GM21360 (cell line): ENCODE results near the gene RAB11FIP4.

Source experiments
- ATAC-seq: cut with Tn5 transposase; IDR thresholded peaks from one replicate; pipeline ENCODE4 v1.9.1; 2021; ENCODE audit warnings: mild to moderate bottlenecking, moderate library complexity; ENCODE audit not compliant: unreplicated experiment

RAB11FIP4 gene

DNA sequence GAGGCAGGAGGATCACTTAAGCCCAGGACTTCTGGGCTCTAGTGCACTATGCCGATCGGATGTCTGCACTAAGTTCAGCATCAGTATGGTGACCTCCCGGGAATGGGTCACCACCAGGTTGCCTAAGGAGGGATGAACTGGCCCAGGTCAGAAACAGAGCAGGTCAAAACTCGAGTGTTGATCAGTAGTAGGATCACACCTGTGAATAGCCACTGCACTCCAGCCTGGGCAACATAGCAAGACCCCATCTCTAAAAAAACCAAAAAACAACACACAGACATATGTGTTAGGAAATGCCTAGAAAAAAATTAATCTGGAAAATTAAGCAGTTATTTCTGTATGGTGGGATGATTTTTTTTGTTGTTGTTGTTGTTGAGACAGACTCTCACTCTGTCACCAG, 127.0 kb downstream of the RAB11FIP4 start:
- ATAC-seq, result no peak

GRCh38 chr17:31521632-31522283, 130.3 kb downstream of the RAB11FIP4 start:
- no peak for ATAC-seq

- ATAC-seq, result no peak
Measured at GRCh38 chr17:31522284-31522931, 130.9 kb downstream of the RAB11FIP4 start.

DNA sequence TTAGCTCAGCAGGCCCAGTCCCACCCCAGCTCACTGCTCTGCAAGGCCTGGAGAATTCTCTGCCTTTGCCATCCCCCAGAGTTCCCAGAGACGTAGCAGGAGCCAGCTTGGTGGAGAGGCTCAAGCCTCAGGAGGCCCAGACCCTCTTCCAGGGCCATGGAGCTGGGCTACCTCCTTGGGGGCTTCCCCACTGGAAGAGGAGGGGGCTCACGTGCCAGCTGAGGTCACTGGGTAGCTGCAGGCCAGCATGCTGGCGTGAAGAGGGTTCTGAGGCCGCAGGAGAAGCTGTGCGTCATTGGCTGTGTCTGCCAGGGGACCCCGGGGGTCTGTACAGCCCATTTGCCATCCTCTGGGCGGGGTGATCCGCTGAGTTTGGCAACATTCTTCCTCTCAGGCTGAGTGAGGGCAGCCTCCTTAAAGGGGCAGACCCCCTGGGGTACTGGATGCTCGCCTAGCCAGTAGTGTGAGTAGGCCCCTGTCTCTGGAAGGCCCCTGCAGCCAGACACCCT, 131.6 kb downstream of the RAB11FIP4 start:
- no peak for ATAC-seq

GRCh38 chr17:31523862-31524730, 132.6 kb downstream of the RAB11FIP4 start:
- no peak for ATAC-seq

- ATAC-seq, result no peak
Measured at GRCh38 chr17:31524926-31525800, 133.7 kb downstream of the RAB11FIP4 start.

GRCh38 chr17:31525801-31526549, 134.5 kb downstream of the RAB11FIP4 start:
- ATAC-seq, result no peak

DNA sequence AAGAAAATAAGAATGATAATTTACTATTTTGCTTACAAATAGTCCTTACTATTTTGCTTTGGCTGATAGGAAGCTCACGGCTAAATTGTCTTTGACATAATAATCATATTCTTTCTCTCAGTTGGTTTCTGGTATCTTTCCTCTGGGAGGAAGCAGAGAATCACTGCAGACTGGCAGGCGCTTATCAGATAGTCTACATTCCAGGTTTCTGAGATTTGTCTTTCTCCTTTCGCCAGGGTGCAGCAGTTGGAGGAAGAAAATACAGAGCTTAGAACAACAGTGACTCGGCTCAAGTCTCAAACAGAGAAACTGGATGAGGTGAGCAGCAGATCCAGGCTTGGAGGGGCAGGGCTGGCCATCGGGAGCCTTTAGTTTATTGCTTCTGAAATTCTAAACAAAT, 136.1 kb downstream of the RAB11FIP4 start:
- no peak for ATAC-seq

DNA sequence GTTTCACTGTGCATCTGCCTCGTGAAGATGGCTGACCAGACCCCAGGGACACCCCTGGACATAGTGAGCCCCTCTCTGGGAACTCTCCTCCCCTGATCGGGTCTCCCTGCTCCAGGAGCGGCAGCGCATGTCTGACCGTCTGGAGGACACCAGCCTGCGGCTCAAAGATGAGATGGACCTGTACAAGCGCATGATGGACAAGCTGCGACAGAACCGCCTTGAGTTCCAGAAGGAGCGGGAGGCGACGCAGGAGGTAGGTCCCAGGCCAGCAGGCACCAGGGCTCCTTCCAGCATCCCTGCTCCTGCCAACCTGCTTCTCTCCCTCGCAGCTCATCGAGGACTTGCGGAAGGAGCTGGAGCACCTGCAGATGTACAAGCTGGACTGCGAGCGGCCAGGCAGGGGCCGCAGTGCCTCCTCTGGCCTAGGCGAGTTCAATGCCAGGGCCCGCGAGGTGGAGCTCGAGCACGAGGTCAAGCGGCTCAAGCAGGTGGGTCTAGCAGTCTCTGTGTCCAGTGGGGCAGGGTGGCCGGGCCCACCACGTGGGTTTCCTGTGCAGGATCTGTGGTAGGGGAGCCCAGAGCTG, 136.9 kb downstream of the RAB11FIP4 start:
- ATAC-seq, result no peak

GRCh38 chr17:31529841-31530251, 138.4 kb downstream of the RAB11FIP4 start:
- ATAC-seq, result no peak

GRCh38 chr17:31530391-31530985, 139.0 kb downstream of the RAB11FIP4 start:
- ATAC-seq, result no peak

DNA sequence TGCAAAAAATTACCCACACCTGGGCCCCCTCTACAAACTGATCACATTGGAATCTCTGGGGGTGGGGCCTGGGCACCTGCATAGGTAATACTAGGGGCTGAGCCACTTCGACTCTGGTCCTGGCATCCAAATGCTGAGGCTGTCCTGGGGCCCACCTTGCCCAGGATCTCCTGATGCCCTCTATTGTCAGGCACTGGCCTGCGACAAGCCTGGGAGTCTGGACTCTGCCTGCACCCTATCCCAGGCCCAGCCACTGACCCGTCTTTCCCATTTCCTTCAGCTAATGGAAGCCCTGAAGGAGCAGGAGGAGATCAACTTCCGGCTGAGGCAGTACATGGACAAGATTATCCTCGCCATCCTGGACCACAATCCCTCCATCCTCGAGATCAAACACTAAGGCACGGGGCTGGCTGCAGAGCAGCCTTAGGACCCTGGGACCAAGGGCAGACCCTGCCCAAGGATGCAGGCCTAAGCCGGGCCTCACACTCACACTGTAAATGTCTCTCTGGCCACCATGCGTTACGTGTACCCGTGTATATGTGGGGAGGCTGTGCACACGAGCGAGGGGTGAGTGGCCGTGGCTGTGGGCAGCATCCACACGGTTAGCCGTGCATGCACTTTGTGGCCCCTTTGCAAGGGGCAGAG, 140.0 kb downstream of the RAB11FIP4 start:
- ATAC-seq, result no peak

GRCh38 chr17:31532081-31532480, 140.6 kb downstream of the RAB11FIP4 start:
- no peak for ATAC-seq

- ATAC-seq, result no peak
Measured at GRCh38 chr17:31532526-31532925, 141.1 kb downstream of the RAB11FIP4 start.

GRCh38 chr17:31533546-31534155, 142.2 kb downstream of the RAB11FIP4 start:
- no peak for ATAC-seq

GRCh38 chr17:31534223-31534888, 142.9 kb downstream of the RAB11FIP4 start:
- no peak for ATAC-seq

- ATAC-seq, result peak; percentile 52
Measured at GRCh38 chr17:31535581-31535981, 144.1 kb downstream of the RAB11FIP4 start.

DNA sequence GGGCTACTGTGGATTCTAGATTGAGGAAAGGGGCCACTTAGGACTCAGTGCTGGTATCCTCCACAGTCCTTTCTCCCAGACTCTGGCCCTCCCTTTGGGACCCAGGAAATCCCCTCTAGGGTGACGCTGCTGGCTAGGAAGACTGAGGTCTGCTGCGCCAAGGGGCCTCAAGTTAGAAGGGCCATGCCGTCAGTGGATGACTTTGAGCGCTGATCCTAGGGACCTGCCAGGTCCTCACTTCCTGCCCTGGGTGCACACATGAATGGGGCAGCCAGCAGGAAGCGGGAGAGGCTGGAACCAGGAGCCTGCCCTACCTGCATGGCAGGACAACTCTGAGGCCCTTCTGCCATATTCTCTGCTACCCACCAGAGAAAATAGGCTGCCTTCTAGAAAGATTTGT, 145.0 kb downstream of the RAB11FIP4 start:
- no peak for ATAC-seq
